H1 (cell line): Measurements from ENCODE around the gene RASSF9. TPM values are rescaled to one million over a fixed set of nuclear protein-coding genes. Genes with fewer than 3 reads are reported as not detected.

Experiments
- CTCF ChIA-PET: fragments of 300-600 bp; sonication (Branson Sonifier 250); formaldehyde crosslinking; loops from one replicate; lab custom pipeline; 2021; ENCODE audit not compliant: partially characterized antibody; lab: Charles Lee
- POLR2A ChIA-PET: fragments of 300-600 bp; sonication (Branson Sonifier 250); formaldehyde crosslinking; loops from one replicate; lab custom pipeline; 2021; ENCODE audit warnings: inconsistent platforms; ENCODE audit not compliant: partially characterized antibody; lab: Charles Lee
- DNase-seq, 2 experiments: peaks; one replicate each; pipeline versions ENCODE4 v3.0.0 to v3.0.0-alpha.2; 2010 to 2022; ENCODE audit warnings: low spot score in 2 of 2, low read depth in 1 of 2, mixed read lengths in 1 of 2
- FAIRE-seq: peaks from 2 replicates; lab custom pipeline; 2011; peaks lifted over from hg19 to GRCh38; lab: Jason Lieb, UNC
- H2AFZ ChIP-seq: 2 replicates; pipeline ENCODE4 v1.8.1; 2012; ENCODE audit warnings: low read length, inconsistent platforms
- H2AK5ac ChIP-seq: 2 replicates; pipeline ENCODE4 v1.6.1; 2013; ENCODE audit warnings: low read depth, low read length
- H2BK120ac ChIP-seq: replicated peaks from 2 replicates; pipeline ENCODE3; 2013; ENCODE audit warnings: low read depth, low read length, inconsistent platforms
- H2BK12ac ChIP-seq: 2 replicates; pipeline ENCODE4 v1.6.1; 2013; ENCODE audit warnings: low read depth, low read length
- H2BK15ac ChIP-seq: 2 replicates; pipeline ENCODE4 v1.6.1; 2013; ENCODE audit warnings: low read length
- H2BK20ac ChIP-seq: 2 replicates; pipeline ENCODE4 v1.6.1; 2013; ENCODE audit warnings: low read length
- H2BK5ac ChIP-seq: 2 replicates; pipeline ENCODE4 v1.6.1; 2013; ENCODE audit warnings: low read depth, low read length
- H3K14ac ChIP-seq: 2 replicates; pipeline ENCODE4 v1.6.1; 2013; ENCODE audit warnings: inconsistent platforms; ENCODE audit not compliant: insufficient read length
- H3K18ac ChIP-seq: 2 replicates; pipeline ENCODE4 v1.6.1; 2013; ENCODE audit warnings: low read length; ENCODE audit errors: extremely low read depth
- H3K23ac ChIP-seq: 2 replicates; pipeline ENCODE4 v1.6.1; 2013; ENCODE audit warnings: inconsistent platforms; ENCODE audit not compliant: insufficient read length
- H3K23me2 ChIP-seq: 2 replicates; pipeline ENCODE4 v1.6.1; 2013; ENCODE audit warnings: low read depth, low read length
- H3K27ac ChIP-seq: 2 replicates; pipeline ENCODE4 v1.6.1; 2011; ENCODE audit warnings: low read depth, low read length, inconsistent platforms
- H3K27me3 ChIP-seq, 4 experiments: replicated peaks in 1 of 4; 1 replicate in 1 of 4; 2 replicates in 3 of 4; pipeline versions ENCODE4 v1.6.1 to v1.8.1; 2011 to 2013; ENCODE audit warnings: low read length in 3 of 4, mild to moderate bottlenecking in 3 of 4, inconsistent platforms in 2 of 4, mixed read lengths in 2 of 4, moderate library complexity in 1 of 4; ENCODE audit not compliant: control insufficient read depth in 3 of 4, insufficient read depth in 3 of 4; ENCODE audit errors: extremely low read depth in 1 of 4
- H3K36me3 ChIP-seq, 4 experiments: 2 replicates each; pipeline versions ENCODE4 v1.6.1 to v1.8.1; 2011 to 2013; ENCODE audit warnings: mild to moderate bottlenecking in 4 of 4, low read length in 3 of 4, moderate library complexity in 2 of 4, control low read depth in 1 of 4, inconsistent platforms in 1 of 4; ENCODE audit not compliant: insufficient read depth in 4 of 4, control insufficient read depth in 2 of 4
- H3K4ac ChIP-seq: replicated peaks from 2 replicates; pipeline ENCODE3; 2013; ENCODE audit warnings: low read length, low read depth, mixed read lengths, inconsistent platforms; ENCODE audit not compliant: insufficient read length
- H3K4me1 ChIP-seq, 4 experiments: replicated peaks in 1 of 4; 1 replicate in 1 of 4; 2 replicates in 3 of 4; pipeline versions ENCODE4 v1.6.1 to v1.8.1; 2011 to 2013; ENCODE audit warnings: low read length in 3 of 4, inconsistent platforms in 2 of 4, mixed read lengths in 1 of 4; ENCODE audit not compliant: insufficient read depth in 4 of 4, control insufficient read depth in 3 of 4
- H3K4me2 ChIP-seq, 2 experiments: 2 replicates each; pipeline versions ENCODE4 v1.6.1 to v1.8.1; 2011 to 2013; ENCODE audit warnings: low read depth in 2 of 2, low read length in 2 of 2, control low read depth in 1 of 2, inconsistent platforms in 1 of 2, mild to moderate bottlenecking in 1 of 2; ENCODE audit not compliant: insufficient read depth in 1 of 2
- H3K4me3 ChIP-seq, 4 experiments: fragments of 200-600, 300-600 bp in 1 of 4; sonication (generic), shearing (Covaris generic), sonication (Bioruptor Twin) in 1 of 4; 2 replicates each; pipeline versions ENCODE4 v1.5.1 to v1.8.1; 2011 to 2016; ENCODE audit warnings: low read length in 4 of 4, low read depth in 3 of 4, control low read depth in 2 of 4, inconsistent platforms in 2 of 4, mild to moderate bottlenecking in 2 of 4, mixed read lengths in 1 of 4, moderate library complexity in 1 of 4; ENCODE audit not compliant: insufficient read depth in 2 of 4; ENCODE audit errors: extremely low read depth in 1 of 4
- H3K56ac ChIP-seq: replicated peaks from 2 replicates; pipeline ENCODE3; 2013; ENCODE audit warnings: low read depth, mild to moderate bottlenecking, mixed read lengths, low read length, inconsistent platforms; ENCODE audit not compliant: insufficient read length
- H3K79me1 ChIP-seq: 2 replicates; pipeline ENCODE4 v1.6.1; 2013; ENCODE audit warnings: low read depth, low read length, control low read depth
- H3K79me2 ChIP-seq, 2 experiments: 2 replicates each; pipeline versions ENCODE4 v1.6.1 to v1.8.1; 2012 to 2013; ENCODE audit warnings: low read length in 2 of 2, mild to moderate bottlenecking in 2 of 2, inconsistent platforms in 1 of 2; ENCODE audit not compliant: insufficient read depth in 2 of 2, control insufficient read depth in 1 of 2
- H3K9ac ChIP-seq, 4 experiments: replicated peaks in 1 of 4; 1 replicate in 1 of 4; 2 replicates in 3 of 4; pipeline versions ENCODE4 v1.6.1 to v1.8.1; 2011 to 2013; ENCODE audit warnings: low read depth in 3 of 4, low read length in 3 of 4, control low read depth in 2 of 4, mild to moderate bottlenecking in 2 of 4, moderate library complexity in 2 of 4, inconsistent platforms in 1 of 4; ENCODE audit errors: extremely low read depth in 1 of 4
- H3K9me3 ChIP-seq, 2 experiments: 2 replicates each; pipeline versions ENCODE4 v1.6.1 to v1.8.1; 2012 to 2013; ENCODE audit warnings: mild to moderate bottlenecking in 2 of 2, moderate library complexity in 2 of 2, control low read depth in 1 of 2, inconsistent platforms in 1 of 2, low read depth in 1 of 2, low read length in 1 of 2, mixed read lengths in 1 of 2; ENCODE audit not compliant: insufficient read depth in 2 of 2
- H4K20me1 ChIP-seq, 2 experiments: replicated peaks in 1 of 2; 2 replicates each; pipeline versions ENCODE3 to v1.8.1; 2011 to 2013; ENCODE audit warnings: inconsistent platforms in 2 of 2, low read length in 2 of 2, mild to moderate bottlenecking in 1 of 2; ENCODE audit not compliant: insufficient read depth in 2 of 2, control insufficient read depth in 1 of 2
- H4K5ac ChIP-seq: 2 replicates; pipeline ENCODE4 v1.6.1; 2013; ENCODE audit warnings: low read length, low read depth, mixed read lengths, inconsistent platforms; ENCODE audit not compliant: insufficient read length
- H4K8ac ChIP-seq: 2 replicates; pipeline ENCODE4 v1.8.0; 2013; ENCODE audit warnings: mild to moderate bottlenecking, moderate library complexity, low read length, inconsistent platforms; ENCODE audit not compliant: insufficient read depth; ENCODE audit errors: extremely low read depth
- H4K91ac ChIP-seq: replicated peaks from 2 replicates; pipeline ENCODE3; 2013; ENCODE audit warnings: low read length, mixed read lengths, inconsistent platforms; ENCODE audit not compliant: insufficient read length
- ATF2 ChIP-seq: IDR thresholded peaks from 2 replicates; pipeline ENCODE4 v1.6.1; 2012; ENCODE audit warnings: low read length, inconsistent platforms
- BRCA1 ChIP-seq: IDR thresholded peaks from 2 replicates; pipeline ENCODE4 v1.6.1; 2012; ENCODE audit warnings: low read depth, low read length, improper control_type of control experiment
- CTBP2 ChIP-seq: IDR thresholded peaks from 2 replicates; pipeline ENCODE4 v1.7.0; 2011; ENCODE audit warnings: borderline replicate concordance, mild to moderate bottlenecking, moderate library complexity, mixed read lengths, low read length; ENCODE audit not compliant: insufficient read depth, insufficient read length
- FOSL1 ChIP-seq: IDR thresholded peaks from 2 replicates; pipeline ENCODE4 v1.6.1; 2011; ENCODE audit warnings: mild to moderate bottlenecking, low read depth, low read length, moderate library complexity; ENCODE audit not compliant: insufficient read depth
- HDAC6 ChIP-seq: IDR thresholded peaks from one replicate; pipeline ENCODE4 v1.7.1; 2012; ENCODE audit warnings: low read depth, mild to moderate bottlenecking, inconsistent platforms, low read length, moderate library complexity
- JUN ChIP-seq: IDR thresholded peaks from 2 replicates; pipeline ENCODE4 v1.6.1; 2011; ENCODE audit warnings: low read depth, mild to moderate bottlenecking, improper control_type of control experiment, low read length
- POU5F1 ChIP-seq: IDR thresholded peaks from 2 replicates; pipeline ENCODE4 v1.6.1; 2011; ENCODE audit warnings: low read depth, mild to moderate bottlenecking, low read length, moderate library complexity
- SP1 ChIP-seq: IDR thresholded peaks from 2 replicates; pipeline ENCODE4 v1.6.1; 2011; ENCODE audit warnings: low read depth, low read length
- SUZ12 ChIP-seq: fragments of 200-600 bp; sonication (generic); IDR thresholded peaks from 2 replicates; pipeline ENCODE4 v1.6.1; 2012; ENCODE audit warnings: mild to moderate bottlenecking, inconsistent platforms, low read length, moderate library complexity, mixed read lengths
- TCF12 ChIP-seq: IDR thresholded peaks from 2 replicates; pipeline ENCODE4 v1.6.1; 2011; ENCODE audit warnings: low read depth, mild to moderate bottlenecking, low read length
- TEAD4 ChIP-seq: IDR thresholded peaks from 2 replicates; pipeline ENCODE4 v1.6.1; 2012; ENCODE audit warnings: low read depth, low read length, inconsistent platforms, mixed read lengths
- WGBS, 2 experiments: shearing (Covaris generic) in 1 of 2; methylation state at CpG; one replicate each; pipeline versions ENCODE4 v1.1.6 to v1.1.7; 2013 to 2015; ENCODE audit warnings: low lambda C conversion rate in 2 of 2, mixed read lengths in 2 of 2, inconsistent platforms in 1 of 2, low coverage in 1 of 2, missing lambda C conversion rate in 1 of 2; ENCODE audit not compliant: insufficient replicate concordance in 2 of 2, insufficient coverage in 1 of 2, insufficient read length in 1 of 2; ENCODE audit errors: extremely low coverage in 1 of 2, missing lambda C conversion rate in 1 of 2; 5-methylcytosine and 5-hydroxymethylcytosine counted together
- polyA plus RNA-seq, 7 experiments: library from polyadenylated mRNA; depleted of rRNA in 3 of 7; stranded (reverse) in 5 of 7; unstranded in 2 of 7; fragments of >200 nt in 5 of 7; fragments of 200-250 nt in 2 of 7; gene quantifications; 1 replicate in 5 of 7; 2 replicates in 1 of 7; 4 replicates in 1 of 7; pipeline versions ENCODE4 v1.2.1 to v1.2.3, GENCODE V29; 2011 to 2013; ENCODE audit warnings: missing spikeins in 2 of 7, mixed read lengths in 2 of 7
- total RNA-seq: library from RNA; stranded (reverse); fragmentation: NEBNext Ultra II Directional; extraction: Animal tissue kit (Norgen Biotek cat#: 25700); gene quantifications from 2 replicates; pipeline ENCODE4 v1.2.1, GENCODE V29; 2021

Gene RASSF9
- total and polyA plus RNA-seq, 2 of the 8 experiments (the other 6 are each of a cell fraction or from before 2014, with no cell fraction given) = 0.06 to 0.39 TPM

DNA sequence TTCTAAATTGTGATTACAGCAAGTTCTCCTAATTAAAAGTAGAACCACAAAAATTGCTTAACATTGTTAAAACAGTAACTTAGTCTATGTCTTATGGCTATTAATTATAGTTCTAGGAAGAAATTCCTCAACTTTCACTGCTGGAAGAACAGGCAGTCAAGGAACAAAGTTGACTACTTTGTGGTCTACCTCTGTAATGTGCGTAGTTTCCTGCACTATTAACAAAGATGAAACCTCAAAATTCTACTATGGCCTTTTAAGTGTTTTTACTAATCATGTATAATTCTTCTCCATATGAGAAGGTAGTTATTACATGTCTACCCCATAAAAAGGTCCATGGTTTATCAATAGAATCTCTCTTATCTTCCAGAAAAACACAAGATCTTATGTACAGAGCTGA is 7.6 kb downstream of the RASSF9 start:
- H2BK120ac ChIP-seq = no peak overlapping the region
- no peaks in the 10 kb centered on the region for H3K27me3 ChIP-seq
- no peak overlapping the region for H2AK5ac ChIP-seq
- no peaks in the 10 kb centered on the region for H3K79me2 ChIP-seq
- H3K4me1 ChIP-seq = no peaks in the 10 kb centered on the region
- WGBS, 2 experiments = 86% methylated on average over 1 of the region's 1 CpG; no CpG with 5 or more reads in 1 of the 2 experiments
- H3K9me3 ChIP-seq = no peaks in the 10 kb centered on the region
- H2BK5ac ChIP-seq = no peak overlapping the region
- H3K23ac ChIP-seq = no peak overlapping the region
- no peak overlapping the region for H2BK20ac ChIP-seq
- H4K8ac ChIP-seq = no peak overlapping the region
- no peak overlapping the region for H3K4me3 ChIP-seq
- no peak for TF ChIP-seq FOSL1
- TF ChIP-seq CTBP2 = no peak
- no peak for TF ChIP-seq TCF12
- TF ChIP-seq SP1 = no peak
- no peak for TF ChIP-seq SUZ12
- no peak for TF ChIP-seq HDAC6
- TF ChIP-seq TEAD4 = no peak
- no peak for TF ChIP-seq ATF2
- TF ChIP-seq BRCA1 = no peak
- TF ChIP-seq JUN = no peak
- TF ChIP-seq POU5F1 = no peak
- TF ChIP-seq, all 59 proteins: peak for 0
- Histone ChIP-seq H2BK15ac (no peak overlapping the region), H3K36me3 (no peaks in the 10 kb centered on the region), H3K27ac (no peak overlapping the region), H3K18ac (no peak overlapping the region), H3K23me2 (no peaks in the 10 kb centered on the region), H3K9ac (no peak overlapping the region), H3K14ac (no peak overlapping the region), H3K56ac (no peak overlapping the region), H3K79me1 (no peaks in the 10 kb centered on the region), H4K20me1 (no peaks in the 10 kb centered on the region), H3K4ac (no peak overlapping the region), H4K5ac (no peak overlapping the region), H4K91ac (no peak overlapping the region), H2BK12ac (no peak overlapping the region), H2AFZ (no peak overlapping the region), H3K4me2 (no peak overlapping the region)
- DNase-seq = no peak
- no peak for FAIRE-seq
- ChIA-PET CTCF (no interaction called here), POLR2A (no interaction called here)
